Left colon (tissue), 2 donors: ENCODE data around the gene SUSD4. TPM values are rescaled to one million over a fixed set of nuclear protein-coding genes. Genes with fewer than 3 reads are reported as not detected.

Experiments
- ATAC-seq: fragments of 200-7000 bp; cut with Tn5 transposase; one replicate; pipeline ENCODE4 v1.9.1; 2020; ENCODE audit warnings: mild to moderate bottlenecking, moderate library complexity
- DNase-seq, 2 donors: peaks; one replicate each; pipeline ENCODE4 v3.0.0-alpha.2; 2020
- intact Hi-C, 2 donors: fragments of 100-400 bp; cut with DNase I in 1 of 2; cut with micrococcal nuclease in 1 of 2; formaldehyde crosslinking; loops; one replicate each; pipeline versions ENCODE4 v1.11.2 to v1.14.0; 2022; cut with DNase I, micrococcal nuclease
- total RNA-seq, 2 donors: library from RNA; stranded (reverse); fragmentation: NEBNext Ultra II Directional; extraction: Animal tissue kit (Norgen Biotek cat#: 25700); gene quantifications; one replicate each; pipeline ENCODE4 v1.2.1, GENCODE V29; 2021
- donor health status: DM: no; HTN: no; CAD: no.
- donor health status: DM: yes; HTN: yes; CAD: no.

SUSD4 gene
- total RNA-seq, 2 donors from 2014 or later, result 0.15 to 0.28 TPM

DNA sequence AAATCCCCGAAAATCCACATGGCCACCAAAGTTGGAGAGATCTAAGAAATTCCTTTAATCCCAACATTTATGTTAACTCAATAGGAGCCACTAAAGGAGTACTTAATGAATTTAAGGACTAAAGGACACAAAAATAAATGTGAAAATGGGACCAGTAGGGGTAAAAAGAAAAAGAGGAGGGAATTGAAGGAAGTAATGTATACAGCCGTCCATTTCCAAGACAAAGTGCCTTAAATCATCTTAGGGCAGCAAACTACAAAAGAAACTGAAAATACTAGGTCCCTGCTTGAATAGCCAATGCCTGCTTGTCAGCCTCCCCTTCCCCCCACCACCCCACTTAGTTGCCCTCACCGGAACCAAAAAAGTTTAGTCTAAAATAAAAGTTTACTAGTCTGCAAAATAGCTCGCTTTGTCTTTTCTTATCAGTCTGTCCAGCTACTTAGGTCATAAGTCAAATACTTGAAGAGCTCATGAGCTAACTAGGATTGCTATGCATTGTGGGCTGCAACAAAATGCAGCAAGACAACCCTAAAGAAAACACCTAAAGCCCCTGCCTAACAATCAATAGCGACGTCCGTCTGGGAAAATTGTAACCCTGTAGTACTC lies 154.6 kb downstream of the SUSD4 start:
- no peak for DNase-seq

GRCh38 chr1:223208164-223209076 lies 155.6 kb downstream of the SUSD4 start:
- intact Hi-C loops, result no loop called here
- DNase-seq (no peak), ATAC-seq (no peak)

More for the DNA sequence above, 154.6 kb downstream of the SUSD4 start:
- ATAC-seq, result no peak
- intact Hi-C loops, result no loop called here

DNA sequence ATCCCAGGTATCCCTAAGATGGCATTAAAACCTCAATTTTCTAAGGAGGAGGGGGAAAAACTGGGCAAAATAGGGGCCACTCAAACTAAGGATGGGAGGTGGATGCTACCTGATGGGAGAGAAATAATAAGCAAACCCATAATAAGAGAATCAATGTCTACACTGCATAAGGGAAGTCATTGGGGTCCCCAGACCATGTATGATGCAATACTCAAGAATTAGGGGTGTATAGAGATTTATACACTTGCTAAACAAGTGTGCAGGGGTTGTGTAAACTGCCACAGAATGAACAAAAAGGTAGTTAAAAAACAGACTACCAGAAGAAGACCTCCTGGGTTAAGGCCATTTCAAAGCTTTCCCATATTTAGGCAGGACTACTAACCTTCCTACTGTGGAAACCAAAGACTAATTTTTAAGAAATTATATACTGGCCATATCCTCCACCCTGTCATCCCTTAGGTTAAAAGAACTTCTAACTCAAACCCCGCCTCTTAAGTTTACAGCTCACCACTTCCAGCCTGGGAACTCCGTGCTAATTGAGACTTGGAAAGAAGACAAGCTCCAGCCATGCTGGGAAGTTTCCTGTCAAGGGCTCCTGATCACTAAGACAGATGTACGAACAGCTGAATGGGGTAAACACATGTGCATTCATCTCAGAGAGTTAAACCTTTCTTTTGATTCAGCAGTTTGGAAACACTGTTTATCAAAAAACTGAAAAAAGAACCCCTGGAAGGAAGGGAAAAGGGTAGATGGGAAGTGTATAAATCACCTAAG lies 156.5 kb downstream of the SUSD4 start:
- DNase-seq (no peak), ATAC-seq (no peak)
- intact Hi-C loops, result no loop called here

GRCh38 chr1:223204424-223204823 lies 159.6 kb downstream of the SUSD4 start:
- intact Hi-C loops, result no loop called here
- DNase-seq, result no peak
- ATAC-seq, result no peak

DNA sequence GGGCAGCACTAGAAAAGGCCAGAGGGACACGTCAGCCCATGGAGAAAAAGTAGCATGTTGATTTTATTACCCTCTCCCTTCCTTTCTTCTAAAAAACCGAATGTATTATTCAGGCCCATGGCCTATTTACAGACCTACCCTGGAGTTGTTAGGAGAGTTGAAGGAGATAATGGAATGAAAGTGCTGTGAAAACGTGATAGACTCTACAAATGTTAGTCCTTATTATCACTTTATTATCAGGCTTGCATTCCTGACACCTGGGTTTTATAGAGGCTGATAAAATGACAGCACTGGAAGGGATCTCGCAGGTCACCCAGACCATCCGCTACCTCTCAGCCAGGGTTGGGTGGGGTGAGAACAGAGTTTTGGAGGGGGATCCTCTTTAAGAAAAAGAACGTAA lies 160.3 kb downstream of the SUSD4 start:
- intact Hi-C loops, result no loop called here
- ATAC-seq (no peak), DNase-seq (no peak)

DNA sequence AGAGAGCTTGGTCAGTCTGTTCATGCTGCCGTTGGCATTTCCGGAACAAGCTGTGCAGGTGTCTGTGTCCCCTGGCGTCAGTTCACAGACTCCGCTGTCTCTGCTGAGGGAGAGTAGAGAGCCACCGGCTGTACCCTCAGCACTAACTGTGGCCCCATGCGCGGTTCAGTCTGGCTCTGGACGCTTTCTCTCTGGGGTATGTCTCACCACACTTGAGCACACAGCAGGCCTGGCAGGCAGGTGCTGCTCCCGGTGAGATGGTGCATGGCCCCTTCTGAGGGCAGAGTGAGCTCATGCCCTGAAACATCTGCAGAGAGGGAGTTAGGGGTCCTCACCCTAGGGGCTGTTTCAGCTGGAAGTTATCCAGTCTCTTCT lies 161.0 kb downstream of the SUSD4 start:
- intact Hi-C loops, result no loop called here
- no peak for ATAC-seq
- DNase-seq, result no peak

DNA sequence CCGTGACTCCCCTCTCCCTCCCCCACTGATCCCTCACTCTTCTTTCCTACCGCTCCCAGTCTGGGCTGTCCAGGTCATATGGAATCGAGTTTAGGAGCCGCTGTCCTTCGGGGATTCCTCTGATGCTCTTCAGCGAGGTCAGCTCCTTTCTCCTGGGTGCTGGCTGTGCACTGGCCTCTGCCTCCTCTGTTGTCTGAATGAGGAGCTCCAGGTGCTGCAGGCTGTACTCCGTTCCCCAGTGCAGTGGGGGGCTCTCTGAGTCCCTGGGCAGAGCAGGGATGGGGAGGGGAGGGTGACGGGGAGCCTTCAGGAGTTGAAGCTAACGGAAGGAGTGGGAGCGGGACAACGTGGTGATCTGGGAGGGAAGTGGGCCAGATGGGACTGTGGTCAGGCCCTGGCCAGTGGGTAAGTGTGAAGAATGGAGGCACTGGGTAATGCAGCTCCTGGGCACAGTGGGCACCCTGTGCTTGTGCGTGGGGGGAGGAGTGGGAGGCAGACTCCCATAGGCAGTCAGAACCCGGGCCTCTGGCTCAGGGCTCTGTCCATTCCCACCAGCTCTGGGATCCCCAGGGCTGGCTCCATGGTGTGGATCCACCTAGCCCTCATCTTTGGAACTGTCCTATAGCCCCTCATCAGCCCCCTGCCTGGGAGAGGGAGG lies 161.5 kb downstream of the SUSD4 start:
- intact Hi-C loops, result no loop called here
- no peak for ATAC-seq
- DNase-seq, result no peak

DNA sequence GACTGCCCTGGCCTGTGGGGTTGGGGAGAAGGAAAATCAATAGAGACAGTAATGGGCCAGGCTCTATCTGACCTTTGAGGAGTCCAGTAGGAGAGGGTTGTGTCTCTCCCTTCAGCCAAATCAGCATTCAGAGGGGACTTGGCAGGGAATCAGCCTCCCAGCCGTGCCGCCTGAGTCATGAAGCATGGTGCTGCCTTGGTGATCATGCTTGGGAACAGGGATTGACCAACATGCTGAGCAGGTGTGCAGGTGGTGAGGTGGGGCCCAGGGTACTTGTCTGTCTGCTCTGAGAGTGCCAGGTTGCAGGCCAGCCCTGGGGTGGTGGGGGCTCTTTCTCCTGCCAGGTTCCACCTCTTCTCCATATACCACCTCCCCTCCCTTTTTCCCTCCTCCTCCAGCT lies 162.0 kb downstream of the SUSD4 start:
- intact Hi-C loops, result no loop called here
- ATAC-seq (no peak), DNase-seq (no peak)

DNA sequence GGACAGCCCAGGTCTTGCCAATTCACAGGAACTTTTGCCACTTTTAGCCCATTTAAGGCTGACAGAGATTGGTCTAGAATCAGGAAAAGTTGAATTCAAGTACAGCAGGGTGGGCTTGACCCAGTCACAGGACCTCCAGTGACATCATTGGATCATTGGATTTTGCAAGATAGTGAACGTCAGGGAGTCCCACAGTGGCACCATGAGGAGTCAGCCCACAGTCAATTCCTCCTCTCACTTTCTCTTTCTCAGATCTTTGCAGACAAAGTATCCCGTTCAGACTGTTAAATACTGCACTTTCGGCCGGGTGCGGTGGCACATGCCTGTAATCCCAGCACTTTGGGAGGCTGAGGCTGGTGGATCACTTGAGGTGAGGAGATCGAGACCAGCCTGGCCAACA lies 163.1 kb downstream of the SUSD4 start:
- no peak for DNase-seq
- ATAC-seq, result no peak
- intact Hi-C loops, result no loop called here

GRCh38 chr1:223199094-223199647 lies 164.8 kb downstream of the SUSD4 start:
- DNase-seq, result no peak
- ATAC-seq, result no peak
- intact Hi-C loops, result no loop called here

DNA sequence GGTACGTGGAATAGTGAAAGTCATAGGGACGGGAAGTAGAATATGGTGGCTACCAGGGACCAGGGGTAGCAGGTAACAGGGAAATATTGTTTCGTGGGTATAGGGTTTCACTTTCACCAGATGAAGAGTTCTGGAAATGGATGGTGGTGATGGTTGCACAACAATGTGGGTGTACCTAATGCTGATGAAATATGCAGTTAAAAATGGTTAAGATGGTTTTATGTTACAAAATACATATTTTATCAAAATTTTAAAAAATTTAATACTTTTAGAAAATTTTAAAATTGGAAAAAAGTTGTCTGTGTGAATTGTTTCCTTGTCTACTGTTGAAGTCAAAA lies 165.4 kb downstream of the SUSD4 start:
- DNase-seq, result no peak
- intact Hi-C loops, result no loop called here
- ATAC-seq, result no peak

- DNase-seq (no peak), ATAC-seq (no peak)
- intact Hi-C loops, result no loop called here
Observed at GRCh38 chr1:223197923-223198627, 165.9 kb downstream of the SUSD4 start.

DNA sequence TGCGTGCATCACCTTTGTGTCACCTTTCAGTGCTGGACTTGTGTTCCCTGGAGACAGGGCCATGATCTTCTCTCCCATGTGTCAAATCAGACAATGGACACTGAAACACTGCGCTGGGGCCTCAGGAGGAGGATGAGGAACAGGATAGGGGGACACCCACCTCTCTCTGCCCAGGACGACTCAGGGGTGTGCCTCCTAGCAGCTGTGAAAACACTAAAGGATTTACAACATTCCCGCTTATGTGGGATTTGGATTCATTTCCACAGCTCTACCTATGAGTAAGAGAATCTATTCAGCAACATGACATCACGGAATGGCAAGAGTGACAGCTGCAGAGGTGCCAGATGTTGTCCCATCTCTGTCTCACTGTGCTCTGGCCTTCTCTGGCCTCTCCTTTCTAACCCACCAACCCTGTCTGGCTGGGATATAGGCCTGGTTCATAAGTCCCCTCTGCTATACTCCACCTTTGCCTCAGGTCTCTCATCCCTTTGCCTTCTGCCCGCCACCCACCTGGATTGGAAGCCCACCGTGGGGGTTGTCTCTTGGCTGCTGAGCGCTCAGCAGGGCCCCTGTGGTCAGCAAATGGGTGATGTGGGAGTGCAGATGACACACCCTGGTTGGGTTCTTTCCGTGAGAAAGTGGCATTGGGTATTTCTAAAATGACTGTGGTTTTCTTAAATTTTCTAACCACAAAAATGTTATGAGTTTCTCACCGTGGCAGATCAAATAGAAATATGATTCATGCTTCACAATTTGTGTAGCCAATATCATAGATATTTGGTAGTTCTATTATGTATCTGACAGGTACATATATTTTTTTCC lies 173.9 kb downstream of the SUSD4 start:
- intact Hi-C loops, result no loop called here
- ATAC-seq, result no peak
- DNase-seq, result no peak

DNA sequence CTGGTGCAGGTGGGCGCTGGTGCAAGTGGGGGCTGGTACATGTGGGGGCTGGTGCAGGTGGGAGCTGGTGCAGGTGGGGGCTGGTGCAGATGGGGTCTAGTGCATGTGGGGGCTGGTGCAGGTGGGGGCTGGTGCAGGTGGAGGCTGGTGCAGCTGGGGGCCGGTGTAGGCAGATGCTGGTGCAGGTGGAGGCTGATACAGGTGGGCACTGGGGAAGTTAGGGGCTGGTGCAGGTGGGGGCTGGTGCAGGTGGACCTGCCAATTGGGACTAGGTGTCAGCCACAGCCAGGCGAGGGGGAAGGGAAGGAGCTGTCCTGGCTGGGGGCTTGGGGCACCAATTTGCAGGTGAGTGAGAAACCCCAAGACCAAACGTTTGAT lies 174.5 kb downstream of the SUSD4 start:
- no peak for ATAC-seq
- DNase-seq, result no peak
- intact Hi-C loops, result no loop called here

DNA sequence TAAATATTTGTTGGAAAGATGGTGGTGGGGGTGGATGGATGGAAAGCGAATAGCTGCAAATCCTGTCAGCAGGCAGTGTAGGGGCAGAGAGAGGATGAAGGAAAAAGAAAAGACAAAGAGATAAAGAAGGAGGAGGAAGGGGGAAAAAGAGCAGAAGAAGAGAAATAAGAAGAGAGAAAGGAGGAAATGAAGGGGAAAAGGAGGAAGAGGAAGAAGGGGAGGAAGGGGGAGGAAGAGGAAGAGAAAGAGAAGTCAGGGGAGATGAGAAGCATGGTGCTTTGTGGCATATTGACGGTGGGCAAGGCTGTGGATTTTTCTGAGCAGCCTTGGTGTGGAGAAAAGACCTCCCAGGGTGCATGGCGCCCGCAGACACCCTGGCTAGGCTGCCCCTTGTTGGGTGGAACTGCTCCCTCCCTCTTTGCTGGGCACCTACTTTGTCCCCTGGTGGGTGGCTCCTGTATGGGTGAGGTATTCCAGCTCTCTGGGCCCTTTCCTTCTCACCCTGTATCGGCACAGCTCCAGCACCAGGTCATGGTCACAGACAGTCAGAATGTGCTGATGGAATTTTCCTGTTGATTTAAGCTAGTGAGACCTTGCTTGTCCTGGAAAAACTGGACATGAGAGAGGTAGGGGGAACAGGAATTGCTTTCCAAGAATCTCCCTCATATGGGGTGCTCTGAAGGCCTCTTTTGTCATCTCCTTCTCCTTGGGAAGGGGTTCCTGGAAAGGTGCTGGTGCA lies 175.2 kb downstream of the SUSD4 start:
- no peak for ATAC-seq
- intact Hi-C loops, result no loop called here

GRCh38 chr1:223186800-223187199 lies 177.2 kb downstream of the SUSD4 start:
- intact Hi-C loops, result no loop called here
- no peak for ATAC-seq
- no peak for DNase-seq

More for the DNA sequence above, 175.2 kb downstream of the SUSD4 start:
- no peak for DNase-seq

DNA sequence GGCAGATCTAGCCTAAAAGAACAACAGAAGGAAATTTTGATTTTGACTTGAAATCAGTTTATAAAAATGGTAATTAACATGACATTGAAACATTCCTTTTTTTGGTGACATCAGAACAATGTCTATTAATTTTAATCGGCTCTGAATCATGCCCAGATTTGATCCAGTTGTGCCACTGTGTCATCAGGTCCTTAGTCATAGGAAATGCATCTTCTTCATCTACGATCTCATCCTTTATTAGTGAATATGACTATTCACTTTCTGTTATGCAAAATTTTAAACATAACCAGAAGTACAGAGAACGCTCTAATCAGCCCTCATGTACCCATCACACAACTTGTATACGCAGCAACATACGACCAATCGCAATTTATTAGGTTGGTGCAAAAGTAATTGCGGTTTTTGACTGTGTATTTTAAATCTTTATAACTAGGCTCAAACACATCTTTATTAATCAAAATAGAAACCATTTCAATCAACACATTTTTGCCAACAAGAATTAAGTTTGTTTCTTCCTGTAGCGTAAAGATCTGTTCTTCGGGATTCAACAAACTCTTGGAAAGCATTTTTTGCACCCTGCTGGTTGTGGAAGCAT lies 180.6 kb downstream of the SUSD4 start:
- intact Hi-C loops, result no loop called here
- ATAC-seq (no peak), DNase-seq (no peak)
